Measurements from ENCODE around the gene NLE1. TPM values are rescaled to one million over a fixed set of nuclear protein-coding genes. Genes with fewer than 3 reads are reported as not detected.

NLE1 gene
- polyA plus RNA-seq (2011; rRNA removed): 19.3 and 20.9 TPM in 2 replicates
- 44.5 and 55.6 TPM in 2 replicates for polyA plus RNA-seq (2012; cell fraction: cytosol; rRNA removed)
- 80.6 and 99.9 TPM in 2 replicates for polyA plus RNA-seq (2012; cell fraction: nucleus; rRNA removed)
- polyA plus RNA-seq (2017; fragmentation: RNase III; extraction: RNeasy Plus Mini Kit Qiagen cat#74134 plus additional on column Dnase treatment): 29.7 to 31.8 TPM (median 30.0 TPM) in 3 replicates
- 38.6 and 41.0 TPM in 2 replicates for polyA minus RNA-seq (2011; rRNA and poly(A)+ RNA removed)

DNA sequence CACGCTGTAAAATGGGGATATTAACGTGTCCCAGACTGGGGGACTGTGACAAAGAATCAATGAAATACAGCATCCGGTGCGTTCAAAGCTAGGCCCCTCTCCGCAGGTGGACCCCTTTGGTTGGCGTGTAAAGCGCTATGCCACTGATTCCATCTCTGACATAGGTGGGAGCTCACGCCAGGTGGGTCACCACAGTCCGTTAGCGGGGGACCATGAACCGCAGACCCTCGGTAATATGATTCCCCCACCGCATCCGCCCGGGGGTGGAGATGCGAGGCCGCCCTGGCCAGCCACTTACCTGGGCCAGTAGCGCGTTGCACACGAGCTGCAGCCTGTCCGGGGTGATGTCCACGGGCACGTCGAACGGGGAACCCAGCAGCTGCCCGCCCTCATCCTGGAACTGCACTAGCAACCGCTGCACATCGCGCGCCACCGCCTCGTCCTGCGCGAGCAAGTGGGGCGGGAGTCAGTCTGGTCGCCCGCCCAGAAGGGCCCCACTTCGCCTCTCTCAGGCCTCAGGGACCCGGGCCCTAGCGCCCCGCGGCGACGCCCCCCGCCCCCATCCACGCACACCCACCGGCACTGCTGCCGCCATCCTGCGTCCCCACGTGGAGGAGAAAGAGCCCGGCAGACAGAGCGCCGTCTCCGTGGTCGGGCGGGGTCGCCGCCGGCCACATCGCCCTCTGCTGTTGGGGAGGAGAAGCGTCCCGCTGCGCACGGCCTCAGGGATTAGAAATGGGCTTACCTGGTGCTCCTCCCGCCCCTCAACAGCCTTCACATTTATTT, at the start of gene NLE1:
TSS of gene NLE1 (minus strand) at position 623 of the 786 bp plus-strand sequence. CDS start at position 595, 28 bp downstream.
- peak within 1 kb of the TSS; percentile 84 to 93 for H3K27ac ChIP-seq
- WGBS (ENCODE audit: missing lambda C conversion rate): under 1% methylated on average over 44 of the region's 65 CpGs
- POLR2A ChIA-PET: interaction anchor here (0.8 to 1.1 kb wide), 2 partner anchors 11 to 52 kb away, joined by 3 to 7 read pairs; no protein-coding TSS in a partner anchor
- H3K4me3 ChIP-seq: peak within 1 kb of the TSS; percentile 87
- CTCF ChIA-PET: interaction anchor here (0.6 to 3.5 kb wide), 17 partner anchors 8 to 520 kb away, joined by 3 to 27 read pairs (median 4); partner anchors contain the start of genes FNDC8 and RAD51D
- H3K4me1 ChIP-seq: peaks cover 9% of the 10 kb centered on the region; the same call in 2 of the 3 replicates
- FAIRE-seq (no peak), ATAC-seq (peak; percentile 96 to 97), DNase-seq (ENCODE audit: low read depth in 1 of 2, low spot score in 1 of 2) (peak; percentile 86 to 93)
- no peaks in the 10 kb centered on the region for H3K9me3 ChIP-seq
- peak within 1 kb of the TSS; percentile 83 for H3K4me2 ChIP-seq
- TF ChIP-seq POLR2A (IDR thresholded peaks at IDR 0.05; ENCODE audit: low read length): peak; percentile 87
- no peak for TF ChIP-seq ESRRA (IDR thresholded peaks at IDR 0.05; ENCODE audit: borderline replicate concordance, low read length)
- no peak for TF ChIP-seq HOXB13 (CRISPR knock-in tag; IDR thresholded peaks at IDR 0.05; ENCODE audit: low read depth)
- no peak for TF ChIP-seq JUNB (IDR thresholded peaks at IDR 0.05)
- peak; percentile 77 for TF ChIP-seq PHF8 (IDR thresholded peaks at IDR 0.05; ENCODE audit: borderline replicate concordance, low read depth)
- TF ChIP-seq FOXS1 (CRISPR knock-in tag; IDR thresholded peaks at IDR 0.05): no peak
- TF ChIP-seq ZFP36 (IDR thresholded peaks at IDR 0.05; ENCODE audit: borderline replicate concordance, partially characterized antibody): no peak
- TF ChIP-seq, protein P1, sequence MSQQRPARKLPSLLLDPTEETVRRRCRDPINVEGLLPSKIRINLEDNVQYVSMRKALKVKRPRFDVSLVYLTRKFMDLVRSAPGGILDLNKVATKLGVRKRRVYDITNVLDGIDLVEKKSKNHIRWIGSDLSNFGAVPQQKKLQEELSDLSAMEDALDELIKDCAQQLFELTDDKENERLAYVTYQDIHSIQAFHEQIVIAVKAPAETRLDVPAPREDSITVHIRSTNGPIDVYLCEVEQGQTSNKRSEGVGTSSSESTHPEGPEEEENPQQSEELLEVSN (IDR thresholded peaks at IDR 0.05; ENCODE audit: borderline replicate concordance, low read depth): peak; percentile 88
- TF ChIP-seq GATA3 (IDR thresholded peaks at IDR 0.05; ENCODE audit: borderline replicate concordance): peak; percentile 40; the same call in 1 of the 2 replicates
- TF ChIP-seq CBX2 (IDR thresholded peaks at IDR 0.05; ENCODE audit: borderline replicate concordance, low read depth): no peak
- TF ChIP-seq, protein P2, sequence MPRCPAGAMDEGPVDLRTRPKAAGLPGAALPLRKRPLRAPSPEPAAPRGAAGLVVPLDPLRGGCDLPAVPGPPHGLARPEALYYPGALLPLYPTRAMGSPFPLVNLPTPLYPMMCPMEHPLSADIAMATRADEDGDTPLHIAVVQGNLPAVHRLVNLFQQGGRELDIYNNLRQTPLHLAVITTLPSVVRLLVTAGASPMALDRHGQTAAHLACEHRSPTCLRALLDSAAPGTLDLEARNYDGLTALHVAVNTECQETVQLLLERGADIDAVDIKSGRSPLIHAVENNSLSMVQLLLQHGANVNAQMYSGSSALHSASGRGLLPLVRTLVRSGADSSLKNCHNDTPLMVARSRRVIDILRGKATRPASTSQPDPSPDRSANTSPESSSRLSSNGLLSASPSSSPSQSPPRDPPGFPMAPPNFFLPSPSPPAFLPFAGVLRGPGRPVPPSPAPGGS (IDR thresholded peaks at IDR 0.05): peak; percentile 84
- no peak for TF ChIP-seq EP300 (IDR thresholded peaks at IDR 0.05)
- peak; percentile 30 to 48 for TF ChIP-seq RAD21 (conservative IDR thresholded peaks at IDR 0.05 in 1 of 2, IDR thresholded peaks at IDR 0.05 in 1 of 2)
- TF ChIP-seq RCOR1 (IDR thresholded peaks at IDR 0.05; ENCODE audit: low read depth, low read length): no peak
- TF ChIP-seq, protein P3, sequence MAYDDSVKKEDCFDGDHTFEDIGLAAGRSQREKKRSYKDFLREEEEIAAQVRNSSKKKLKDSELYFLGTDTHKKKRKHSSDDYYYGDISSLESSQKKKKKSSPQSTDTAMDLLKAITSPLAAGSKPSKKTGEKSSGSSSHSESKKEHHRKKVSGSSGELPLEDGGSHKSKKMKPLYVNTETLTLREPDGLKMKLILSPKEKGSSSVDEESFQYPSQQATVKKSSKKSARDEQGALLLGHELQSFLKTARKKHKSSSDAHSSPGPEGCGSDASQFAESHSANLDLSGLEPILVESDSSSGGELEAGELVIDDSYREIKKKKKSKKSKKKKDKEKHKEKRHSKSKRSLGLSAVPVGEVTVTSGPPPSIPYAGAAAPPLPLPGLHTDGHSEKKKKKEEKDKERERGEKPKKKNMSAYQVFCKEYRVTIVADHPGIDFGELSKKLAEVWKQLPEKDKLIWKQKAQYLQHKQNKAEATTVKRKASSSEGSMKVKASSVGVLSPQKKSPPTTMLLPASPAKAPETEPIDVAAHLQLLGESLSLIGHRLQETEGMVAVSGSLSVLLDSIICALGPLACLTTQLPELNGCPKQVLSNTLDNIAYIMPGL (CRISPR knock-in tag; IDR thresholded peaks at IDR 0.05; ENCODE audit: borderline replicate concordance): peak; percentile 94
- TF ChIP-seq, protein P4, sequence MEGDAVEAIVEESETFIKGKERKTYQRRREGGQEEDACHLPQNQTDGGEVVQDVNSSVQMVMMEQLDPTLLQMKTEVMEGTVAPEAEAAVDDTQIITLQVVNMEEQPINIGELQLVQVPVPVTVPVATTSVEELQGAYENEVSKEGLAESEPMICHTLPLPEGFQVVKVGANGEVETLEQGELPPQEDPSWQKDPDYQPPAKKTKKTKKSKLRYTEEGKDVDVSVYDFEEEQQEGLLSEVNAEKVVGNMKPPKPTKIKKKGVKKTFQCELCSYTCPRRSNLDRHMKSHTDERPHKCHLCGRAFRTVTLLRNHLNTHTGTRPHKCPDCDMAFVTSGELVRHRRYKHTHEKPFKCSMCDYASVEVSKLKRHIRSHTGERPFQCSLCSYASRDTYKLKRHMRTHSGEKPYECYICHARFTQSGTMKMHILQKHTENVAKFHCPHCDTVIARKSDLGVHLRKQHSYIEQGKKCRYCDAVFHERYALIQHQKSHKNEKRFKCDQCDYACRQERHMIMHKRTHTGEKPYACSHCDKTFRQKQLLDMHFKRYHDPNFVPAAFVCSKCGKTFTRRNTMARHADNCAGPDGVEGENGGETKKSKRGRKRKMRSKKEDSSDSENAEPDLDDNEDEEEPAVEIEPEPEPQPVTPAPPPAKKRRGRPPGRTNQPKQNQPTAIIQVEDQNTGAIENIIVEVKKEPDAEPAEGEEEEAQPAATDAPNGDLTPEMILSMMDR (IDR thresholded peaks at IDR 0.05): peak; percentile 90
- peak; percentile 60 for TF ChIP-seq KDM5A (IDR thresholded peaks at IDR 0.05)
- peak; percentile 61 to 98; a peak in 4 of 5 replicates for TF ChIP-seq JUN (IDR thresholded peaks at IDR 0.05)
- TF ChIP-seq NPAS2 (CRISPR knock-in tag; IDR thresholded peaks at IDR 0.05; ENCODE audit: borderline replicate concordance): no peak
- no peak for TF ChIP-seq HDAC2 (IDR thresholded peaks at IDR 0.05)
- TF ChIP-seq, protein P5, sequence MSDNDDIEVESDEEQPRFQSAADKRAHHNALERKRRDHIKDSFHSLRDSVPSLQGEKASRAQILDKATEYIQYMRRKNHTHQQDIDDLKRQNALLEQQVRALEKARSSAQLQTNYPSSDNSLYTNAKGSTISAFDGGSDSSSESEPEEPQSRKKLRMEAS (IDR thresholded peaks at IDR 0.05): peak; percentile 100
- 0 out of 2 replicates have a peak, but pooled peaks have one; percentile 72 for TF ChIP-seq MAZ (IDR thresholded peaks at IDR 0.05; ENCODE audit: borderline replicate concordance, low read depth, low read length)
- TF ChIP-seq FOSL2 (IDR thresholded peaks at IDR 0.05): no peak
- TF ChIP-seq FOSL2 (CRISPR knock-in tag; IDR thresholded peaks at IDR 0.05): peak; percentile 13; the same call in 1 of the 2 replicates
- TF ChIP-seq, protein P6, sequence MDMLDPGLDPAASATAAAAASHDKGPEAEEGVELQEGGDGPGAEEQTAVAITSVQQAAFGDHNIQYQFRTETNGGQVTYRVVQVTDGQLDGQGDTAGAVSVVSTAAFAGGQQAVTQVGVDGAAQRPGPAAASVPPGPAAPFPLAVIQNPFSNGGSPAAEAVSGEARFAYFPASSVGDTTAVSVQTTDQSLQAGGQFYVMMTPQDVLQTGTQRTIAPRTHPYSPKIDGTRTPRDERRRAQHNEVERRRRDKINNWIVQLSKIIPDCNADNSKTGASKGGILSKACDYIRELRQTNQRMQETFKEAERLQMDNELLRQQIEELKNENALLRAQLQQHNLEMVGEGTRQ (IDR thresholded peaks at IDR 0.05): peak; percentile 56; the same call in 1 of the 2 replicates
- no peak for TF ChIP-seq TP53 (CRISPR knock-in tag; IDR thresholded peaks at IDR 0.05)
- TF ChIP-seq FOSB (CRISPR knock-in tag; IDR thresholded peaks at IDR 0.05): no peak
- peak; percentile 72 for TF ChIP-seq SMC3 (IDR thresholded peaks at IDR 0.05)
- TF ChIP-seq NFE2L2 (conservative IDR thresholded peaks at IDR 0.05; ENCODE audit: low read length): no peak; the same call in 1 of the 2 replicates
- TF ChIP-seq TFCP2L1 (CRISPR knock-in tag; IDR thresholded peaks at IDR 0.05): no peak
- TF ChIP-seq MYC (IDR thresholded peaks at IDR 0.05; ENCODE audit: borderline replicate concordance, low read length): peak; percentile 99
- TF ChIP-seq BHLHE40 (IDR thresholded peaks at IDR 0.05; ENCODE audit: low read depth, low read length): no peak
- no peak for TF ChIP-seq ZC3H11A (IDR thresholded peaks at IDR 0.05)
